ENCODE measurements around the gene WASF2. TPM values are rescaled to one million over a fixed set of nuclear protein-coding genes. Genes with fewer than 3 reads are reported as not detected.
A peak's percentile ranks its signal among the peaks of the same experiment; 100 is the strongest.

WASF2 gene
- total RNA-seq, 1 experiment from 2014 or later: 65.9 TPM

DNA sequence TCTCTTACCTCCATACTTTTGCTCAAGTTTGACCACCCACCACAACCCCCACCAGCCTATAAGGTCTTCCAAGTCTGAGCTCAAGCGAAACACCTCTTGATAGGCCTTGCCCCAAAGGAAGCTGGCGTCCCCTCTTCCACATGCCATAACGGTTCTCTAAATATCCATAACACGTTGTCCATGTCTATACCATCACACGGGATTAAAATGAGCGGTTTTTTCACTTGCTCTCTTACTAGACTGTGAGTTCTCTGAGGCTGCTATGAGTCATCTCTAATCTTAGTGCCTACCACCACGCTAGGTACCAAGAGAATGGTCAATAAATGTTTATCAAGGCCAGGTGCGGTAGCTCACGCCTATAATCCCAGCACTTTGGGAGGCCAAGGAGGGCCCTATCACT is 41.0 kb downstream of the WASF2 start:
- no peak overlapping the region for H3K4me3 Mint-ChIP-seq
- H2BK5ac ChIP-seq (ENCODE audit: insufficient read length, low read length): no peak overlapping the region
- no peak overlapping the region for H2BK20ac ChIP-seq (ENCODE audit: low read depth, low read length, poor library complexity, severe bottlenecking)
- H3K14ac ChIP-seq (ENCODE audit: insufficient read depth, low read length): no peak overlapping the region
- H3K27ac ChIP-seq (ENCODE audit: insufficient read length, low read depth, low read length): no peak overlapping the region
- no peaks in the 10 kb centered on the region for H3K79me1 ChIP-seq (ENCODE audit: insufficient read depth, low read depth, low read length, poor library complexity, severe bottlenecking)
- no CpG with 5 or more reads among the region's 9 CpGs for WGBS (ENCODE audit: extremely low coverage, insufficient read length, low lambda C conversion rate)
- H3K56ac ChIP-seq (ENCODE audit: insufficient read length, low read depth, low read length): no peak overlapping the region
- H3K4ac ChIP-seq (ENCODE audit: low read depth, low read length): no peak overlapping the region
- no peaks in the 10 kb centered on the region for H4K20me1 ChIP-seq (ENCODE audit: control insufficient read depth, insufficient read depth, insufficient read length)
- no peaks in the 10 kb centered on the region for H3K9me3 Mint-ChIP-seq
- no peak overlapping the region for H2BK120ac ChIP-seq (ENCODE audit: low read depth, low read length, poor library complexity, severe bottlenecking)
- no peak overlapping the region for H3K23ac ChIP-seq (ENCODE audit: insufficient read length, low read depth, low read length)
- no peak overlapping the region for H2BK12ac ChIP-seq (ENCODE audit: insufficient read length, low read depth, low read length)
- no peak overlapping the region for H3K9ac ChIP-seq (ENCODE audit: extremely low read depth, insufficient read length, low read length)
- H3K4me1 Mint-ChIP-seq: peaks cover 12% of the 10 kb centered on the region in 2 experiments
- DNase-seq: no peak
- no peaks in the 10 kb centered on the region for H3K9me3 ChIP-seq (ENCODE audit: control insufficient read depth, low read depth, low read length)
- no peak overlapping the region for H2BK15ac ChIP-seq (ENCODE audit: low read depth, low read length)
- peak overlapping the region in 1 of 3 experiments; percentile 4; a peak in 1 of 7 replicates for H3K27ac Mint-ChIP-seq
- H3K27me3 Mint-ChIP-seq (ENCODE audit: low read depth): no peaks in the 10 kb centered on the region
- H4K91ac ChIP-seq (ENCODE audit: insufficient read length, low read depth, low read length): no peak overlapping the region
- no peaks in the 10 kb centered on the region; the same call in 1 of the 2 replicates for H3K4me1 ChIP-seq (ENCODE audit: insufficient read depth, low read length)
- H3K18ac ChIP-seq (ENCODE audit: insufficient read length, low read depth, low read length): no peak overlapping the region
- no peak overlapping the region for H4K8ac ChIP-seq (replicated peaks; ENCODE audit: insufficient read length, low read depth, low read length)
- H3K4me2 ChIP-seq (ENCODE audit: insufficient read depth, insufficient read length, low read length): no peak overlapping the region
- H3K27me3 ChIP-seq (ENCODE audit: insufficient read depth, low read length): no peaks in the 10 kb centered on the region
- H3T11ph ChIP-seq (ENCODE audit: low read length): no peak overlapping the region
- H3K23me2 ChIP-seq (ENCODE audit: insufficient read length, low read depth, low read length, poor library complexity, severe bottlenecking): no peaks in the 10 kb centered on the region
- H3K36me3 Mint-ChIP-seq (ENCODE audit: insufficient read depth in 1 of 3, low read depth in 3 of 3): peaks cover 0 to 3% (median 0%) of the 10 kb centered on the region in 3 experiments; a peak in 3 of 7 replicates
- no peaks in the 10 kb centered on the region; the same call in 1 of the 2 replicates for H3K79me2 ChIP-seq (ENCODE audit: insufficient read depth, low read length)
- TF ChIP-seq, protein P1, sequence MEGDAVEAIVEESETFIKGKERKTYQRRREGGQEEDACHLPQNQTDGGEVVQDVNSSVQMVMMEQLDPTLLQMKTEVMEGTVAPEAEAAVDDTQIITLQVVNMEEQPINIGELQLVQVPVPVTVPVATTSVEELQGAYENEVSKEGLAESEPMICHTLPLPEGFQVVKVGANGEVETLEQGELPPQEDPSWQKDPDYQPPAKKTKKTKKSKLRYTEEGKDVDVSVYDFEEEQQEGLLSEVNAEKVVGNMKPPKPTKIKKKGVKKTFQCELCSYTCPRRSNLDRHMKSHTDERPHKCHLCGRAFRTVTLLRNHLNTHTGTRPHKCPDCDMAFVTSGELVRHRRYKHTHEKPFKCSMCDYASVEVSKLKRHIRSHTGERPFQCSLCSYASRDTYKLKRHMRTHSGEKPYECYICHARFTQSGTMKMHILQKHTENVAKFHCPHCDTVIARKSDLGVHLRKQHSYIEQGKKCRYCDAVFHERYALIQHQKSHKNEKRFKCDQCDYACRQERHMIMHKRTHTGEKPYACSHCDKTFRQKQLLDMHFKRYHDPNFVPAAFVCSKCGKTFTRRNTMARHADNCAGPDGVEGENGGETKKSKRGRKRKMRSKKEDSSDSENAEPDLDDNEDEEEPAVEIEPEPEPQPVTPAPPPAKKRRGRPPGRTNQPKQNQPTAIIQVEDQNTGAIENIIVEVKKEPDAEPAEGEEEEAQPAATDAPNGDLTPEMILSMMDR (conservative IDR thresholded peaks at IDR 0.05): no peak
- H4K5ac ChIP-seq (ENCODE audit: insufficient read length, low read depth, low read length): no peak overlapping the region
- no peak overlapping the region for H2AK5ac ChIP-seq (ENCODE audit: insufficient read length, low read length)
- no peak overlapping the region for H2AFZ ChIP-seq (ENCODE audit: low read length)
